WTC11 (cell line): Measurements from ENCODE around the gene PHOSPHO1.

Source experiments
- JUN ChIP-seq: sonication (generic); formaldehyde crosslinking; IDR thresholded peaks from 2 replicates; pipeline ENCODE4 v1.8.0; 2023; ENCODE audit warnings: mild to moderate bottlenecking, missing genetic modification reagents
- NFATC4 ChIP-seq: fragments of 250-450 bp; sonication (Bioruptor Pico); IDR thresholded peaks from 2 replicates; pipeline ENCODE4 v1.9.0; 2021; ENCODE audit warnings: mild to moderate bottlenecking
- NR1H2 ChIP-seq: sonication (generic); formaldehyde crosslinking; IDR thresholded peaks from 2 replicates; pipeline ENCODE4 v1.9.0; 2021; ENCODE audit warnings: mild to moderate bottlenecking, moderate library complexity, missing genetic modification reagents
- PRRX2 ChIP-seq: fragments of 250-450 bp; sonication (Bioruptor Pico); IDR thresholded peaks from 2 replicates; pipeline ENCODE4 v1.8.0; 2021; ENCODE audit warnings: mild to moderate bottlenecking
- TF ChIP-seq, protein P1 (sequence below): fragments of 250-450 bp; sonication (Bioruptor Pico); IDR thresholded peaks from 2 replicates; pipeline ENCODE4 v2.1.2; 2022; ENCODE audit warnings: mild to moderate bottlenecking, moderate library complexity
- TF ChIP-seq, protein P2 (sequence below): fragments of 200-600 bp; IDR thresholded peaks from 2 replicates; pipeline ENCODE4 v1.8.0; 2022; ENCODE audit warnings: antibody characterized with exemption
- TF ChIP-seq, protein P3 (sequence below): sonication (generic); formaldehyde crosslinking; IDR thresholded peaks from 2 replicates; pipeline ENCODE4 v1.8.0; 2022; ENCODE audit warnings: mild to moderate bottlenecking, missing genetic modification reagents
- TF ChIP-seq, protein P4 (sequence below): sonication (generic); formaldehyde crosslinking; IDR thresholded peaks from 2 replicates; pipeline ENCODE4 v1.8.1; 2022; ENCODE audit warnings: mild to moderate bottlenecking, missing genetic modification reagents, moderate library complexity, borderline replicate concordance
- TF ChIP-seq, protein P5 (sequence below): sonication (generic); formaldehyde crosslinking; IDR thresholded peaks from 2 replicates; pipeline ENCODE4 v1.8.1; 2023; ENCODE audit warnings: mild to moderate bottlenecking, missing genetic modification reagents, moderate library complexity
- TF ChIP-seq, protein P6 (sequence below): sonication (generic); formaldehyde crosslinking; IDR thresholded peaks from 2 replicates; pipeline ENCODE4 v1.8.1; 2023; ENCODE audit warnings: mild to moderate bottlenecking, missing genetic modification reagents
- TF ChIP-seq, protein P7 (sequence below): sonication (generic); formaldehyde crosslinking; IDR thresholded peaks from 2 replicates; pipeline ENCODE4 v1.8.1; 2023; ENCODE audit warnings: mild to moderate bottlenecking, missing genetic modification reagents
- TF ChIP-seq, protein P8 (sequence below): sonication (generic); formaldehyde crosslinking; IDR thresholded peaks from 2 replicates; pipeline ENCODE4 v1.8.1; 2023; ENCODE audit warnings: mild to moderate bottlenecking, missing genetic modification reagents, borderline replicate concordance
- TF ChIP-seq, protein P9 (sequence below): sonication (generic); formaldehyde crosslinking; IDR thresholded peaks from 2 replicates; pipeline ENCODE4 v1.8.1; 2023; ENCODE audit warnings: mild to moderate bottlenecking, moderate library complexity, missing genetic modification reagents
- TF ChIP-seq, protein P10 (sequence below): sonication (generic); formaldehyde crosslinking; IDR thresholded peaks from 2 replicates; pipeline ENCODE4 v1.8.0; 2022; ENCODE audit warnings: mild to moderate bottlenecking, missing genetic modification reagents

DNA sequence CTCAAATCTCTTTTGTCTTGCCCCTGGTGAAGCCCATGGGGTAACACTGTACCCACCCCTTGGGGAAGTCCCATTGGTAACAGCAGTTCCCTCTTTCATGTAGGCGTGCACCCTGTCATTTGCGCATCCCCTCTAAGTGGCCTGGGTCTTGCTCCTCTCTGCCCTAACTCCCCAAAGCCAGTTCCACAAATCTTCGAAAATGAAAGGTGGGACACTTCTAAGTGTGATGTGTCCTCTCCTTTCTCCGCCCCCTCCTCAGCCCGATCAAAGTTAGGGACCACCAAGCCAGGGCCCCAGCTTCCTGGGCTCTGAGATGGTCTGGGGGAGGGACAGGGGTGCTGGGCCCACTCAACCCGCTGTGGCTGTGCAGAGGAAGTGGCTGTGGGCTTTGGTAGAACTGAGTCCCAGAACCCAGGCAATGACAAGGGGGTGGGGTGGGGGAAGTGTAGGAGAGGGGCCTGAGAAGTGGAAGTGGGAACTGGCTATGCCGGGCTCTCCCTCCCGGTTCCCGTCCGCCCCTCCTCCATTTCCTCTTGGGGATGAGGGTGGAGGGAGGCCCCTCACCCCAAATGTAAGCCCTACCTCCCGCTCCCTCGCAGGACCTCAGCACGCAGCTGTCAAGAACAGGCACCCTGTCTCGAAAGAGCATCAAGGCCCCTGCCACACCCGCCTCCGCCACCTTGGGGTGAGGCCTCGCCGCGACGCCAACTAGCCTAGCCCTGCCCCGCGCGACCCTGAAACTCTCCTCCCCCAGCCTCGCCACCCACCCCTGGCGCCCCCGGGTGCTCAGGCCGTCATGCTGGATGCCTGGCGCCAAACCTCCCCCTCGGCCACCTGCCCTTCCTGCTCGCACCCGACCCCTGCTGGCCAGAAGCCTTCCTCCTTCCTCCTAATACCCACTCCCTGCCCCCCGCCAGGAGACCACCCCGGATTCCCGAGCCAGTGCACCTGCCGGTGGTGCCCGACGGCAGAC lies 11.4 kb downstream of the PHOSPHO1 start:
- TF ChIP-seq, protein P1, sequence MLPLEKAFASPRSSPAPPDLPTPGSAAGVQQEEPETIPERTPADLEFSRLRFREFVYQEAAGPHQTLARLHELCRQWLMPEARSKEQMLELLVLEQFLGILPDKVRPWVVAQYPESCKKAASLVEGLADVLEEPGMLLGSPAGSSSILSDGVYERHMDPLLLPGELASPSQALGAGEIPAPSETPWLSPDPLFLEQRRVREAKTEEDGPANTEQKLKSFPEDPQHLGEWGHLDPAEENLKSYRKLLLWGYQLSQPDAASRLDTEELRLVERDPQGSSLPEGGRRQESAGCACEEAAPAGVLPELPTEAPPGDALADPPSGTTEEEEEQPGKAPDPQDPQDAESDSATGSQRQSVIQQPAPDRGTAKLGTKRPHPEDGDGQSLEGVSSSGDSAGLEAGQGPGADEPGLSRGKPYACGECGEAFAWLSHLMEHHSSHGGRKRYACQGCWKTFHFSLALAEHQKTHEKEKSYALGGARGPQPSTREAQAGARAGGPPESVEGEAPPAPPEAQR (CRISPR knock-in tag): no peak
- TF ChIP-seq, protein P2, sequence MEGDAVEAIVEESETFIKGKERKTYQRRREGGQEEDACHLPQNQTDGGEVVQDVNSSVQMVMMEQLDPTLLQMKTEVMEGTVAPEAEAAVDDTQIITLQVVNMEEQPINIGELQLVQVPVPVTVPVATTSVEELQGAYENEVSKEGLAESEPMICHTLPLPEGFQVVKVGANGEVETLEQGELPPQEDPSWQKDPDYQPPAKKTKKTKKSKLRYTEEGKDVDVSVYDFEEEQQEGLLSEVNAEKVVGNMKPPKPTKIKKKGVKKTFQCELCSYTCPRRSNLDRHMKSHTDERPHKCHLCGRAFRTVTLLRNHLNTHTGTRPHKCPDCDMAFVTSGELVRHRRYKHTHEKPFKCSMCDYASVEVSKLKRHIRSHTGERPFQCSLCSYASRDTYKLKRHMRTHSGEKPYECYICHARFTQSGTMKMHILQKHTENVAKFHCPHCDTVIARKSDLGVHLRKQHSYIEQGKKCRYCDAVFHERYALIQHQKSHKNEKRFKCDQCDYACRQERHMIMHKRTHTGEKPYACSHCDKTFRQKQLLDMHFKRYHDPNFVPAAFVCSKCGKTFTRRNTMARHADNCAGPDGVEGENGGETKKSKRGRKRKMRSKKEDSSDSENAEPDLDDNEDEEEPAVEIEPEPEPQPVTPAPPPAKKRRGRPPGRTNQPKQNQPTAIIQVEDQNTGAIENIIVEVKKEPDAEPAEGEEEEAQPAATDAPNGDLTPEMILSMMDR: peak; percentile 34
- TF ChIP-seq, protein P3, sequence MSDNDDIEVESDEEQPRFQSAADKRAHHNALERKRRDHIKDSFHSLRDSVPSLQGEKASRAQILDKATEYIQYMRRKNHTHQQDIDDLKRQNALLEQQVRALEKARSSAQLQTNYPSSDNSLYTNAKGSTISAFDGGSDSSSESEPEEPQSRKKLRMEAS (CRISPR knock-in tag): no peak
- TF ChIP-seq, protein P4, sequence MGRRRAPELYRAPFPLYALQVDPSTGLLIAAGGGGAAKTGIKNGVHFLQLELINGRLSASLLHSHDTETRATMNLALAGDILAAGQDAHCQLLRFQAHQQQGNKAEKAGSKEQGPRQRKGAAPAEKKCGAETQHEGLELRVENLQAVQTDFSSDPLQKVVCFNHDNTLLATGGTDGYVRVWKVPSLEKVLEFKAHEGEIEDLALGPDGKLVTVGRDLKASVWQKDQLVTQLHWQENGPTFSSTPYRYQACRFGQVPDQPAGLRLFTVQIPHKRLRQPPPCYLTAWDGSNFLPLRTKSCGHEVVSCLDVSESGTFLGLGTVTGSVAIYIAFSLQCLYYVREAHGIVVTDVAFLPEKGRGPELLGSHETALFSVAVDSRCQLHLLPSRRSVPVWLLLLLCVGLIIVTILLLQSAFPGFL: no peak
- TF ChIP-seq, protein P5, sequence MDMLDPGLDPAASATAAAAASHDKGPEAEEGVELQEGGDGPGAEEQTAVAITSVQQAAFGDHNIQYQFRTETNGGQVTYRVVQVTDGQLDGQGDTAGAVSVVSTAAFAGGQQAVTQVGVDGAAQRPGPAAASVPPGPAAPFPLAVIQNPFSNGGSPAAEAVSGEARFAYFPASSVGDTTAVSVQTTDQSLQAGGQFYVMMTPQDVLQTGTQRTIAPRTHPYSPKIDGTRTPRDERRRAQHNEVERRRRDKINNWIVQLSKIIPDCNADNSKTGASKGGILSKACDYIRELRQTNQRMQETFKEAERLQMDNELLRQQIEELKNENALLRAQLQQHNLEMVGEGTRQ (CRISPR knock-in tag): no peak
- TF ChIP-seq NFATC4 (CRISPR knock-in tag): no peak
- TF ChIP-seq, protein P6, sequence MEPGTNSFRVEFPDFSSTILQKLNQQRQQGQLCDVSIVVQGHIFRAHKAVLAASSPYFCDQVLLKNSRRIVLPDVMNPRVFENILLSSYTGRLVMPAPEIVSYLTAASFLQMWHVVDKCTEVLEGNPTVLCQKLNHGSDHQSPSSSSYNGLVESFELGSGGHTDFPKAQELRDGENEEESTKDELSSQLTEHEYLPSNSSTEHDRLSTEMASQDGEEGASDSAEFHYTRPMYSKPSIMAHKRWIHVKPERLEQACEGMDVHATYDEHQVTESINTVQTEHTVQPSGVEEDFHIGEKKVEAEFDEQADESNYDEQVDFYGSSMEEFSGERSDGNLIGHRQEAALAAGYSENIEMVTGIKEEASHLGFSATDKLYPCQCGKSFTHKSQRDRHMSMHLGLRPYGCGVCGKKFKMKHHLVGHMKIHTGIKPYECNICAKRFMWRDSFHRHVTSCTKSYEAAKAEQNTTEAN: no peak
- TF ChIP-seq, protein P7, sequence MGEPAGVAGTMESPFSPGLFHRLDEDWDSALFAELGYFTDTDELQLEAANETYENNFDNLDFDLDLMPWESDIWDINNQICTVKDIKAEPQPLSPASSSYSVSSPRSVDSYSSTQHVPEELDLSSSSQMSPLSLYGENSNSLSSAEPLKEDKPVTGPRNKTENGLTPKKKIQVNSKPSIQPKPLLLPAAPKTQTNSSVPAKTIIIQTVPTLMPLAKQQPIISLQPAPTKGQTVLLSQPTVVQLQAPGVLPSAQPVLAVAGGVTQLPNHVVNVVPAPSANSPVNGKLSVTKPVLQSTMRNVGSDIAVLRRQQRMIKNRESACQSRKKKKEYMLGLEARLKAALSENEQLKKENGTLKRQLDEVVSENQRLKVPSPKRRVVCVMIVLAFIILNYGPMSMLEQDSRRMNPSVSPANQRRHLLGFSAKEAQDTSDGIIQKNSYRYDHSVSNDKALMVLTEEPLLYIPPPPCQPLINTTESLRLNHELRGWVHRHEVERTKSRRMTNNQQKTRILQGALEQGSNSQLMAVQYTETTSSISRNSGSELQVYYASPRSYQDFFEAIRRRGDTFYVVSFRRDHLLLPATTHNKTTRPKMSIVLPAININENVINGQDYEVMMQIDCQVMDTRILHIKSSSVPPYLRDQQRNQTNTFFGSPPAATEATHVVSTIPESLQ (CRISPR knock-in tag): no peak
- TF ChIP-seq PRRX2 (CRISPR knock-in tag): no peak
- TF ChIP-seq JUN (CRISPR knock-in tag): no peak
- TF ChIP-seq, protein P8, sequence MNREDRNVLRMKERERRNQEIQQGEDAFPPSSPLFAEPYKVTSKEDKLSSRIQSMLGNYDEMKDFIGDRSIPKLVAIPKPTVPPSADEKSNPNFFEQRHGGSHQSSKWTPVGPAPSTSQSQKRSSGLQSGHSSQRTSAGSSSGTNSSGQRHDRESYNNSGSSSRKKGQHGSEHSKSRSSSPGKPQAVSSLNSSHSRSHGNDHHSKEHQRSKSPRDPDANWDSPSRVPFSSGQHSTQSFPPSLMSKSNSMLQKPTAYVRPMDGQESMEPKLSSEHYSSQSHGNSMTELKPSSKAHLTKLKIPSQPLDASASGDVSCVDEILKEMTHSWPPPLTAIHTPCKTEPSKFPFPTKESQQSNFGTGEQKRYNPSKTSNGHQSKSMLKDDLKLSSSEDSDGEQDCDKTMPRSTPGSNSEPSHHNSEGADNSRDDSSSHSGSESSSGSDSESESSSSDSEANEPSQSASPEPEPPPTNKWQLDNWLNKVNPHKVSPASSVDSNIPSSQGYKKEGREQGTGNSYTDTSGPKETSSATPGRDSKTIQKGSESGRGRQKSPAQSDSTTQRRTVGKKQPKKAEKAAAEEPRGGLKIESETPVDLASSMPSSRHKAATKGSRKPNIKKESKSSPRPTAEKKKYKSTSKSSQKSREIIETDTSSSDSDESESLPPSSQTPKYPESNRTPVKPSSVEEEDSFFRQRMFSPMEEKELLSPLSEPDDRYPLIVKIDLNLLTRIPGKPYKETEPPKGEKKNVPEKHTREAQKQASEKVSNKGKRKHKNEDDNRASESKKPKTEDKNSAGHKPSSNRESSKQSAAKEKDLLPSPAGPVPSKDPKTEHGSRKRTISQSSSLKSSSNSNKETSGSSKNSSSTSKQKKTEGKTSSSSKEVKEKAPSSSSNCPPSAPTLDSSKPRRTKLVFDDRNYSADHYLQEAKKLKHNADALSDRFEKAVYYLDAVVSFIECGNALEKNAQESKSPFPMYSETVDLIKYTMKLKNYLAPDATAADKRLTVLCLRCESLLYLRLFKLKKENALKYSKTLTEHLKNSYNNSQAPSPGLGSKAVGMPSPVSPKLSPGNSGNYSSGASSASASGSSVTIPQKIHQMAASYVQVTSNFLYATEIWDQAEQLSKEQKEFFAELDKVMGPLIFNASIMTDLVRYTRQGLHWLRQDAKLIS (CRISPR knock-in tag): no peak
- TF ChIP-seq, protein P9, sequence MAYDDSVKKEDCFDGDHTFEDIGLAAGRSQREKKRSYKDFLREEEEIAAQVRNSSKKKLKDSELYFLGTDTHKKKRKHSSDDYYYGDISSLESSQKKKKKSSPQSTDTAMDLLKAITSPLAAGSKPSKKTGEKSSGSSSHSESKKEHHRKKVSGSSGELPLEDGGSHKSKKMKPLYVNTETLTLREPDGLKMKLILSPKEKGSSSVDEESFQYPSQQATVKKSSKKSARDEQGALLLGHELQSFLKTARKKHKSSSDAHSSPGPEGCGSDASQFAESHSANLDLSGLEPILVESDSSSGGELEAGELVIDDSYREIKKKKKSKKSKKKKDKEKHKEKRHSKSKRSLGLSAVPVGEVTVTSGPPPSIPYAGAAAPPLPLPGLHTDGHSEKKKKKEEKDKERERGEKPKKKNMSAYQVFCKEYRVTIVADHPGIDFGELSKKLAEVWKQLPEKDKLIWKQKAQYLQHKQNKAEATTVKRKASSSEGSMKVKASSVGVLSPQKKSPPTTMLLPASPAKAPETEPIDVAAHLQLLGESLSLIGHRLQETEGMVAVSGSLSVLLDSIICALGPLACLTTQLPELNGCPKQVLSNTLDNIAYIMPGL (CRISPR knock-in tag): no peak
- TF ChIP-seq, protein P10, sequence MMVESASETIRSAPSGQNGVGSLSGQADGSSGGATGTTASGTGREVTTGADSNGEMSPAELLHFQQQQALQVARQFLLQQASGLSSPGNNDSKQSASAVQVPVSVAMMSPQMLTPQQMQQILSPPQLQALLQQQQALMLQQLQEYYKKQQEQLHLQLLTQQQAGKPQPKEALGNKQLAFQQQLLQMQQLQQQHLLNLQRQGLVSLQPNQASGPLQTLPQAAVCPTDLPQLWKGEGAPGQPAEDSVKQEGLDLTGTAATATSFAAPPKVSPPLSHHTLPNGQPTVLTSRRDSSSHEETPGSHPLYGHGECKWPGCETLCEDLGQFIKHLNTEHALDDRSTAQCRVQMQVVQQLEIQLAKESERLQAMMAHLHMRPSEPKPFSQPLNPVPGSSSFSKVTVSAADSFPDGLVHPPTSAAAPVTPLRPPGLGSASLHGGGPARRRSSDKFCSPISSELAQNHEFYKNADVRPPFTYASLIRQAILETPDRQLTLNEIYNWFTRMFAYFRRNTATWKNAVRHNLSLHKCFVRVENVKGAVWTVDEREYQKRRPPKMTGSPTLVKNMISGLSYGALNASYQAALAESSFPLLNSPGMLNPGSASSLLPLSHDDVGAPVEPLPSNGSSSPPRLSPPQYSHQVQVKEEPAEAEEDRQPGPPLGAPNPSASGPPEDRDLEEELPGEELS: no peak
- TF ChIP-seq NR1H2 (CRISPR knock-in tag): no peak
